Thymus (tissue), 11 donors: Measurements from ENCODE around the gene REEP6. TPM values are rescaled to one million over a fixed set of nuclear protein-coding genes. Genes with fewer than 3 reads are reported as not detected.

Source experiments
- DNase-seq, 9 donors: peaks; one replicate each; pipeline ENCODE4 v3.0.0-alpha.2; 2013; ENCODE audit warnings: low spot score in 9 of 9, low read depth in 6 of 9, missing footprints in 1 of 9
- H3K27ac ChIP-seq, 2 donors: one replicate each; pipeline ENCODE4 v1.5.1; 2013; ENCODE audit warnings: control low read depth in 1 of 2, low read depth in 1 of 2, low read length in 1 of 2, mild to moderate bottlenecking in 1 of 2, moderate library complexity in 1 of 2
- H3K27me3 ChIP-seq, 2 donors: one replicate each; pipeline ENCODE4 v1.5.1; 2013; ENCODE audit warnings: low read length in 1 of 2; ENCODE audit not compliant: control insufficient read depth in 2 of 2, insufficient read depth in 1 of 2
- H3K36me3 ChIP-seq, 2 donors: one replicate each; pipeline ENCODE4 v1.5.1; 2013; ENCODE audit warnings: low read length in 1 of 2, mild to moderate bottlenecking in 1 of 2, moderate library complexity in 1 of 2; ENCODE audit not compliant: control insufficient read depth in 2 of 2, insufficient read depth in 2 of 2
- H3K4me1 ChIP-seq, 2 donors: one replicate each; pipeline ENCODE4 v1.5.1; 2013; ENCODE audit warnings: low read length in 2 of 2; ENCODE audit not compliant: control insufficient read depth in 2 of 2, insufficient read depth in 2 of 2
- H3K4me3 ChIP-seq, 2 donors: one replicate each; pipeline ENCODE4 v1.5.1; 2013; ENCODE audit warnings: low read length in 2 of 2, control low read depth in 1 of 2, mild to moderate bottlenecking in 1 of 2
- H3K9me3 ChIP-seq, 2 donors: one replicate each; pipeline ENCODE4 v1.5.1; 2013; ENCODE audit warnings: low read length in 1 of 2, mild to moderate bottlenecking in 1 of 2; ENCODE audit not compliant: control insufficient read depth in 2 of 2, insufficient read depth in 1 of 2
- WGBS: extraction: QIAGEN DNeasy Blood & Tissue Kit; methylation state at CpG from one replicate; pipeline ENCODE4 v1.1.7; 2013; 5-methylcytosine and 5-hydroxymethylcytosine counted together
- polyA plus RNA-seq: library from polyadenylated mRNA; stranded (reverse); fragments of 200-250 nt; gene quantifications from one replicate; pipeline ENCODE4 v1.2.3, GENCODE V29; 2013
- total RNA-seq: library from RNA; stranded (reverse); fragments of 120-200 nt; gene quantifications from one replicate; pipeline ENCODE4 v1.2.4, GENCODE V29; 2013
- donor health status: healthy.

The REEP6 gene
- total and polyA plus RNA-seq, 2 donors: 0.66 to 1.9 TPM

- Histone ChIP-seq H3K9me3 (peaks cover 0 to 9% of the 10 kb centered on the region in 2 donors), H3K4me1 (peaks cover 18 to 20% of the 10 kb centered on the region in 2 donors), H3K27ac (no peak overlapping the region), H3K36me3 (peaks cover 5 to 18% of the 10 kb centered on the region in 2 donors), H3K4me3 (peak overlapping the region in 1 of 2 donors; percentile 47), H3K27me3 (peaks cover 74 to 75% of the 10 kb centered on the region in 2 donors)
- WGBS: 12% methylated on average over 28 of the region's 28 CpGs
- DNase-seq: no peak
These were observed 19.9 kb upstream of the REEP6 start for GRCh38 chr19:1471010-1471514.

- Histone ChIP-seq H3K9me3 (peaks cover 0 to 9% of the 10 kb centered on the region in 2 donors), H3K4me1 (peaks cover 18 to 20% of the 10 kb centered on the region in 2 donors), H3K27me3 (peaks cover 68 to 70% of the 10 kb centered on the region in 2 donors), H3K36me3 (peaks cover 10 to 22% of the 10 kb centered on the region in 2 donors), H3K4me3 (no peak overlapping the region), H3K27ac (no peak overlapping the region)
- no peak for DNase-seq
- 27% methylated on average over 24 of the region's 24 CpGs for WGBS
These were observed 19.3 kb upstream of the REEP6 start for GRCh38 chr19:1471515-1472160.

- 70% methylated on average over 44 of the region's 44 CpGs for WGBS
- Histone ChIP-seq H3K27ac (no peak overlapping the region), H3K9me3 (peaks cover 0 to 9% of the 10 kb centered on the region in 2 donors), H3K36me3 (peaks cover 14 to 24% of the 10 kb centered on the region in 2 donors), H3K27me3 (peaks cover 60 to 62% of the 10 kb centered on the region in 2 donors), H3K4me1 (peaks cover 18 to 20% of the 10 kb centered on the region in 2 donors), H3K4me3 (no peak overlapping the region)
- no peak for DNase-seq
These were observed 18.5 kb upstream of the REEP6 start for GRCh38 chr19:1472231-1473084.

- no peak for DNase-seq
- peaks cover 0 to 9% of the 10 kb centered on the region in 2 donors for H3K9me3 ChIP-seq
- peaks cover 23 to 25% of the 10 kb centered on the region in 2 donors for H3K4me1 ChIP-seq
- WGBS: 90% methylated on average over 20 of the region's 20 CpGs
- H3K27ac ChIP-seq: no peak overlapping the region
- H3K27me3 ChIP-seq: peaks cover 52 to 54% of the 10 kb centered on the region in 2 donors
- H3K36me3 ChIP-seq: peaks cover 16 to 24% of the 10 kb centered on the region in 2 donors
- no peak overlapping the region for H3K4me3 ChIP-seq
These were observed 17.7 kb upstream of the REEP6 start for GRCh38 chr19:1473085-1473851.

GRCh38 chr19:1474011-1474764 lies 16.8 kb upstream of the REEP6 start:
- Histone ChIP-seq H3K9me3 (peaks cover 0 to 9% of the 10 kb centered on the region in 2 donors), H3K27ac (no peak overlapping the region), H3K4me3 (no peak overlapping the region), H3K27me3 (peaks cover 42 to 45% of the 10 kb centered on the region in 2 donors), H3K36me3 (peaks cover 16 to 24% of the 10 kb centered on the region in 2 donors), H3K4me1 (peaks cover 24 to 30% of the 10 kb centered on the region in 2 donors)
- 94% methylated on average over 31 of the region's 31 CpGs for WGBS
- no peak for DNase-seq

GRCh38 chr19:1474765-1475351 lies 16.1 kb upstream of the REEP6 start:
- peaks cover 17 to 33% of the 10 kb centered on the region in 2 donors for H3K4me1 ChIP-seq
- H3K36me3 ChIP-seq: peaks cover 16 to 24% of the 10 kb centered on the region in 2 donors
- no peak overlapping the region for H3K4me3 ChIP-seq
- H3K9me3 ChIP-seq: peaks cover 0 to 9% of the 10 kb centered on the region in 2 donors
- peaks cover 36 to 41% of the 10 kb centered on the region in 2 donors for H3K27me3 ChIP-seq
- H3K27ac ChIP-seq: no peak overlapping the region
- WGBS: 97% methylated on average over 26 of the region's 26 CpGs
- DNase-seq: no peak

- Histone ChIP-seq H3K4me1 (peaks cover 11 to 24% of the 10 kb centered on the region in 2 donors), H3K27me3 (peaks cover 25 to 30% of the 10 kb centered on the region in 2 donors), H3K9me3 (peaks cover 0 to 5% of the 10 kb centered on the region in 2 donors), H3K4me3 (no peak overlapping the region), H3K36me3 (peaks cover 16 to 24% of the 10 kb centered on the region in 2 donors), H3K27ac (no peak overlapping the region)
- WGBS: 98% methylated on average over 31 of the region's 31 CpGs
- DNase-seq: no peak
These were observed 15.1 kb upstream of the REEP6 start for GRCh38 chr19:1475751-1476437.
